ENCODE data around the gene MAGEB16. TPM values are rescaled to one million over a fixed set of nuclear protein-coding genes. Genes with fewer than 3 reads are reported as not detected.
A peak's percentile ranks its signal among the peaks of the same experiment; 100 is the strongest.

MAGEB16 gene
- total RNA-seq, 1 experiment from 2014 or later, result not detected

GRCh38 chrX:35786271-35786670 is 11.9 kb upstream of the MAGEB16 start:
- no peaks in the 10 kb centered on the region for H3K79me2 ChIP-seq (ENCODE audit: low read depth)
- no peaks in the 10 kb centered on the region for H3K4me1 ChIP-seq (replicated peaks; ENCODE audit: insufficient read depth)
- H3K4me3 ChIP-seq, result no peak overlapping the region
- intact Hi-C loops (cut with micrococcal nuclease; ENCODE audit: unreplicated experiment), result no loop called here
- TF ChIP-seq, protein P1, sequence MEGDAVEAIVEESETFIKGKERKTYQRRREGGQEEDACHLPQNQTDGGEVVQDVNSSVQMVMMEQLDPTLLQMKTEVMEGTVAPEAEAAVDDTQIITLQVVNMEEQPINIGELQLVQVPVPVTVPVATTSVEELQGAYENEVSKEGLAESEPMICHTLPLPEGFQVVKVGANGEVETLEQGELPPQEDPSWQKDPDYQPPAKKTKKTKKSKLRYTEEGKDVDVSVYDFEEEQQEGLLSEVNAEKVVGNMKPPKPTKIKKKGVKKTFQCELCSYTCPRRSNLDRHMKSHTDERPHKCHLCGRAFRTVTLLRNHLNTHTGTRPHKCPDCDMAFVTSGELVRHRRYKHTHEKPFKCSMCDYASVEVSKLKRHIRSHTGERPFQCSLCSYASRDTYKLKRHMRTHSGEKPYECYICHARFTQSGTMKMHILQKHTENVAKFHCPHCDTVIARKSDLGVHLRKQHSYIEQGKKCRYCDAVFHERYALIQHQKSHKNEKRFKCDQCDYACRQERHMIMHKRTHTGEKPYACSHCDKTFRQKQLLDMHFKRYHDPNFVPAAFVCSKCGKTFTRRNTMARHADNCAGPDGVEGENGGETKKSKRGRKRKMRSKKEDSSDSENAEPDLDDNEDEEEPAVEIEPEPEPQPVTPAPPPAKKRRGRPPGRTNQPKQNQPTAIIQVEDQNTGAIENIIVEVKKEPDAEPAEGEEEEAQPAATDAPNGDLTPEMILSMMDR (conservative IDR thresholded peaks at IDR 0.05), result no peak
- TF ChIP-seq EZH2 (IDR thresholded peaks at IDR 0.05; ENCODE audit: low read depth), result no peak
- peak in 1 of 2 experiments; percentile 35 for DNase-seq
- CTCF ChIA-PET, result no interaction called here
- no peak overlapping the region for H2AFZ ChIP-seq
- POLR2A ChIA-PET (ENCODE audit: unreplicated experiment), result no interaction called here
- H3F3A ChIP-seq (ENCODE audit: insufficient read depth, low read depth), result no peaks in the 10 kb centered on the region
- H3K27ac ChIP-seq, result no peak overlapping the region
- H3K9me3 ChIP-seq (ENCODE audit: insufficient read depth, low read depth), result no peaks in the 10 kb centered on the region
- H3K4me2 ChIP-seq, result no peak overlapping the region
- H3K9me2 ChIP-seq (ENCODE audit: insufficient read depth), result no peaks in the 10 kb centered on the region
- H4K20me1 ChIP-seq (ENCODE audit: insufficient read depth), result no peaks in the 10 kb centered on the region
- no peaks in the 10 kb centered on the region for H3K36me3 ChIP-seq (ENCODE audit: low read depth)
- no TSS peak for BruUV-seq (replicated peaks)
- H3K27me3 ChIP-seq (ENCODE audit: insufficient read depth, low read depth), result no peaks in the 10 kb centered on the region

- no peak for DNase-seq
- no peaks in the 10 kb centered on the region for H3K9me2 ChIP-seq (ENCODE audit: insufficient read depth)
- H3F3A ChIP-seq (ENCODE audit: insufficient read depth, low read depth), result no peaks in the 10 kb centered on the region
- no peaks in the 10 kb centered on the region for H3K27me3 ChIP-seq (ENCODE audit: insufficient read depth, low read depth)
- no peaks in the 10 kb centered on the region for H3K79me2 ChIP-seq (ENCODE audit: low read depth)
- H3K4me3 ChIP-seq, result no peak overlapping the region
- H3K4me2 ChIP-seq, result no peak overlapping the region
- intact Hi-C loops (cut with micrococcal nuclease; ENCODE audit: unreplicated experiment), result no loop called here
- ChIA-PET CTCF (no interaction called here), POLR2A (ENCODE audit: unreplicated experiment) (no interaction called here)
- H3K9me3 ChIP-seq (ENCODE audit: insufficient read depth, low read depth), result no peaks in the 10 kb centered on the region
- TF ChIP-seq, protein P1 (conservative IDR thresholded peaks at IDR 0.05), result no peak
- no peak for TF ChIP-seq EZH2 (IDR thresholded peaks at IDR 0.05; ENCODE audit: low read depth)
- no peaks in the 10 kb centered on the region for H3K36me3 ChIP-seq (ENCODE audit: low read depth)
- BruUV-seq (replicated peaks), result no TSS peak
- no peak overlapping the region for H2AFZ ChIP-seq
- no peak overlapping the region for H3K27ac ChIP-seq
- no peaks in the 10 kb centered on the region for H4K20me1 ChIP-seq (ENCODE audit: insufficient read depth)
- no peaks in the 10 kb centered on the region for H3K4me1 ChIP-seq (replicated peaks; ENCODE audit: insufficient read depth)
These were observed 10.3 kb upstream of the MAGEB16 start for GRCh38 chrX:35787867-35788266.

DNA sequence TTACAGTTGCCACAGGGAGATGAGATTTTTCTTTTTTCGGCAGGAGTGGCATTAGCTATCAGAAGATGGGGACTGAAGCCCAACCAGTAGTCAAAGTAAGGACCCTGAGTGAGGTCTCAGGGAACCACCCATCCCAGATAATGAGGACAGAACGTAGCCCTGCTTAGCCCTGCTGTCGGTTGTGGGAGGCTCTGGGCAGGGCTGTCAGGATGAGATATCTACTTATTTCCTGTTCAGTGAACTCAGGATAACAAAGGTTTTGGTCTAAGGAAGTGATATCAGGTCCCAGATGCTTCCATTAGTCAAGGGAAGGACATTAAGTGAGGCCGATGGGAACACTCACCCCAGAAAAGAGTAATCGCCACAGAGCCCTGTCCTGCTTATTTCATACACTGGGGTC is 2.3 kb downstream of the MAGEB16 start:
- intact Hi-C loops (cut with micrococcal nuclease; ENCODE audit: unreplicated experiment), result no loop called here
- Histone ChIP-seq H2AFZ (no peak overlapping the region), H3K79me2 (ENCODE audit: low read depth) (no peaks in the 10 kb centered on the region), H3K27me3 (ENCODE audit: insufficient read depth, low read depth) (no peaks in the 10 kb centered on the region), H3K27ac (no peak overlapping the region), H3K36me3 (ENCODE audit: low read depth) (no peaks in the 10 kb centered on the region), H3K4me2 (no peak overlapping the region), H4K20me1 (ENCODE audit: insufficient read depth) (no peaks in the 10 kb centered on the region), H3K4me1 (replicated peaks; ENCODE audit: insufficient read depth) (no peaks in the 10 kb centered on the region), H3K9me3 (ENCODE audit: insufficient read depth, low read depth) (no peaks in the 10 kb centered on the region), H3F3A (ENCODE audit: insufficient read depth, low read depth) (no peaks in the 10 kb centered on the region), H3K4me3 (no peak overlapping the region), H3K9me2 (ENCODE audit: insufficient read depth) (no peaks in the 10 kb centered on the region)
- DNase-seq, result no peak
- ChIA-PET CTCF (no interaction called here), POLR2A (ENCODE audit: unreplicated experiment) (no interaction called here)
- BruUV-seq (replicated peaks), result no TSS peak
- TF ChIP-seq, protein P1 (conservative IDR thresholded peaks at IDR 0.05), result no peak
- no peak for TF ChIP-seq EZH2 (IDR thresholded peaks at IDR 0.05; ENCODE audit: low read depth)
